ENCODE measurements around the gene MYOZ3.

The MYOZ3 gene

GRCh38 chr5:150700594-150701377 lies 39.7 kb downstream of the MYOZ3 start, which contains the start of gene RBM22:
TSS of gene RBM22 (minus strand) at chr5:150701062. CDS start at chr5:150700985, 77 bp downstream.
- peak; percentile 92 for DNase-seq (ENCODE audit: low spot score)

DNA sequence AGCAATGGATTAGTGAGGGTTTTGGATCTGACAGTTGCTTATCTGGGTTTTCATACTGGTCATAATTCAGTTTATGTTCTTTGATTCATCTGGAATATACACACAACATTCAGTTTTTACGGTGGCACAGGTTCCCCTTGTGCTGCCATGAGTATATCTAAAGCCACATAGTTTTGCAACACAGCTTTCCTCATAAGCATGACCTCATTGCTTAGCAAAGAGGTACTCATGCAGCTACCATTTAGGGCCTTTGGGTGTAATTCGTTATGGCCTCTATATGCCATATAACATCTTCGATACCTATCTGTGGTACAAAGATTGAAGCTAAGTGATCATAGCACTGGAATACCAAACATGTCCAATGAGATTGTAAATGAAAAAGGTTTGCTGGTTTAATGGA lies 42.7 kb downstream of the MYOZ3 start:
- DNase-seq (ENCODE audit: low spot score): no peak

DNA sequence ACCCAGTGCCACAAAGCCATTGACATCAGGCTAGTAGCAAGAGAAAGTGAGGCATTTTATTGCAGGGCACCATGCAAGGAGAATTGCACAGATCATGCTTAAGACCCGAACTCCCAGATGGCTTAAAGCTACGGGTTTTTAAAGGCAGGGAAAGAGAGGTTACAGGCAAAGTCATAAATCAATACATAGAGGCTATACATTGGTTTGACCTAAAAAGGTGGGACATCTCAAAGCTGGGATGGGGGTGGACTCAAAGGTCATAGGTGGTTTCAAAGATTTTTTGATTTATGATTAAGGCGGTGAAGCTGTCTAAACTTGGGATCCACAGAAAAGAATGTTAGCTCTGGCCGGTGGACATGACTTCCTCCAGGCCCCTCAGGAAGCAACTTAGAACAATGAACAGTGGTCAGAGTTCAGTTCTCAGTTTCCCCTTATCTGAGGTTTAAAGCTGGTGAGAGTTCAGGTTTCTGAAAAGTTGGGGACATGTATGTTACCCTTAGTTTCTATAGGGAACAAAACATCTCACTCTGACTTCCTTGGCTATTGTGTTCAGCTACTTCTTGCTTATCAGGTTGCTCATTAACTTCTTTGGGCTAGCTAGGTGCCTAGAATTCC lies 45.8 kb downstream of the MYOZ3 start:
- no peak for DNase-seq (ENCODE audit: low spot score)

GRCh38 chr5:150710165-150710564 lies 49.1 kb downstream of the MYOZ3 start:
- DNase-seq (ENCODE audit: low spot score): no peak

GRCh38 chr5:150723845-150724244 lies 62.8 kb downstream of the MYOZ3 start:
- no peak for DNase-seq (ENCODE audit: low spot score)
